WTC11 (cell line): ENCODE results near the gene NAALADL2. TPM values are rescaled to one million over a fixed set of nuclear protein-coding genes. Genes with fewer than 3 reads are reported as not detected.

ENCODE experiments used
- ATAC-seq: fragments of 200-7000 bp; cut with Tn5 transposase; 2 replicates; pipeline ENCODE4 v1.10.0; 2021; ENCODE audit warnings: mild to moderate bottlenecking, moderate library complexity
- CTCF ChIA-PET: fragments of 300-600 bp; sonication (Branson Sonifier 250); formaldehyde crosslinking; loops from one replicate; lab custom pipeline; 2021; ENCODE audit warnings: antibody characterized with exemption; lab: Charles Lee
- POLR2A ChIA-PET: fragments of 350-600 bp; sonication (Branson Sonifier 250); formaldehyde crosslinking; loops from one replicate; lab custom pipeline; 2021; ENCODE audit warnings: antibody characterized with exemption; lab: Charles Lee
- DNase-seq: peaks from one replicate; pipeline ENCODE4 v3.0.0; 2021; ENCODE audit warnings: low spot score
- H3K27ac Mint-ChIP-seq: 2 replicates; pipeline ENCODE4 v1.8.0; 2021; ENCODE audit warnings: mixed read lengths
- H3K27me3 Mint-ChIP-seq: 2 replicates; pipeline ENCODE4 v1.8.0; 2021; ENCODE audit warnings: low read depth, mild to moderate bottlenecking, moderate library complexity, mixed read lengths
- H3K36me3 Mint-ChIP-seq: 2 replicates; pipeline ENCODE4 v1.8.0; 2021; ENCODE audit warnings: mixed read lengths
- H3K4me1 Mint-ChIP-seq: 2 replicates; pipeline ENCODE4 v1.8.0; 2022; ENCODE audit warnings: mixed read lengths
- H3K4me3 Mint-ChIP-seq: 2 replicates; pipeline ENCODE4 v1.8.0; 2021; ENCODE audit warnings: mild to moderate bottlenecking, moderate library complexity, mixed read lengths
- H3K9me3 Mint-ChIP-seq: 2 replicates; pipeline ENCODE4 v1.8.0; 2021; ENCODE audit warnings: mixed read lengths
- CREB1 ChIP-seq: sonication (generic); formaldehyde crosslinking; IDR thresholded peaks from 2 replicates; pipeline ENCODE4 v1.8.0; 2023; ENCODE audit warnings: mild to moderate bottlenecking, missing genetic modification reagents
- ETV6 ChIP-seq: sonication (generic); formaldehyde crosslinking; IDR thresholded peaks from 2 replicates; pipeline ENCODE4 v1.8.1; 2022; ENCODE audit warnings: mild to moderate bottlenecking, missing genetic modification reagents
- NFE2L1 ChIP-seq: sonication (generic); formaldehyde crosslinking; IDR thresholded peaks from 2 replicates; pipeline ENCODE4 v1.8.1; 2023; ENCODE audit warnings: missing genetic modification reagents
- RELA ChIP-seq: sonication (generic); formaldehyde crosslinking; IDR thresholded peaks from 2 replicates; pipeline ENCODE4 v1.8.1; 2022; ENCODE audit warnings: missing genetic modification reagents, mild to moderate bottlenecking, borderline replicate concordance
- TP53 ChIP-seq: sonication (generic); formaldehyde crosslinking; IDR thresholded peaks from 2 replicates; pipeline ENCODE4 v1.8.1; 2023; ENCODE audit warnings: mild to moderate bottlenecking, missing genetic modification reagents
- USF2 ChIP-seq: sonication (generic); formaldehyde crosslinking; IDR thresholded peaks from 2 replicates; pipeline ENCODE4 v1.8.1; 2023; ENCODE audit warnings: mild to moderate bottlenecking, missing genetic modification reagents, moderate library complexity
- ZNF532 ChIP-seq: fragments of 250-450 bp; sonication (Bioruptor Pico); IDR thresholded peaks from 2 replicates; pipeline ENCODE4 v1.9.0; 2021; ENCODE audit warnings: mild to moderate bottlenecking, borderline replicate concordance
- total RNA-seq: library from RNA; stranded (reverse); gene quantifications from 3 replicates; pipeline ENCODE4 v1.2.3, GENCODE V29; 2021
- TF ChIP-seq, protein P1 (sequence below): fragments of 250-450 bp; sonication (Bioruptor Pico); IDR thresholded peaks from 2 replicates; pipeline ENCODE4 v1.9.0; 2021; ENCODE audit warnings: moderate library complexity, mild to moderate bottlenecking, inconsistent platforms, borderline replicate concordance
- TF ChIP-seq, protein P2 (sequence below): fragments of 250-450 bp; sonication (Bioruptor Pico); conservative IDR thresholded peaks from 2 replicates; pipeline ENCODE4 v1.9.0; 2021; ENCODE audit warnings: mild to moderate bottlenecking
- TF ChIP-seq, protein P3 (sequence below): fragments of 250-450 bp; sonication (Bioruptor Pico); IDR thresholded peaks from 2 replicates; pipeline ENCODE4 v1.8.0; 2021; ENCODE audit warnings: mild to moderate bottlenecking
- TF ChIP-seq, protein P4 (sequence below): sonication (generic); formaldehyde crosslinking; IDR thresholded peaks from 2 replicates; pipeline ENCODE4 v1.8.0; 2022; ENCODE audit warnings: mild to moderate bottlenecking, missing genetic modification reagents
- TF ChIP-seq, protein P5 (sequence below): sonication (generic); formaldehyde crosslinking; IDR thresholded peaks from 2 replicates; pipeline ENCODE4 v1.8.0; 2023; ENCODE audit warnings: missing genetic modification reagents

Gene NAALADL2
- total RNA-seq, 1 experiment from 2014 or later: 1.2 TPM

GRCh38 chr3:175311946-175312345 is 452.8 kb downstream of the NAALADL2 start (continued):
- TF ChIP-seq, protein P1, sequence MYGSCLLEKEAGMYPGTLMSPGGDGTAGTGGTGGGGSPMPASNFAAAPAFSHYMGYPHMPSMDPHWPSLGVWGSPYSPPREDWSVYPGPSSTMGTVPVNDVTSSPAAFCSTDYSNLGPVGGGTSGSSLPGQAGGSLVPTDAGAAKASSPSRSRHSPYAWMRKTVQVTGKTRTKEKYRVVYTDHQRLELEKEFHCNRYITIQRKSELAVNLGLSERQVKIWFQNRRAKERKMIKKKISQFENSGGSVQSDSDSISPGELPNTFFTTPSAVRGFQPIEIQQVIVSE (CRISPR knock-in tag): no peak
- TF ChIP-seq, protein P2, sequence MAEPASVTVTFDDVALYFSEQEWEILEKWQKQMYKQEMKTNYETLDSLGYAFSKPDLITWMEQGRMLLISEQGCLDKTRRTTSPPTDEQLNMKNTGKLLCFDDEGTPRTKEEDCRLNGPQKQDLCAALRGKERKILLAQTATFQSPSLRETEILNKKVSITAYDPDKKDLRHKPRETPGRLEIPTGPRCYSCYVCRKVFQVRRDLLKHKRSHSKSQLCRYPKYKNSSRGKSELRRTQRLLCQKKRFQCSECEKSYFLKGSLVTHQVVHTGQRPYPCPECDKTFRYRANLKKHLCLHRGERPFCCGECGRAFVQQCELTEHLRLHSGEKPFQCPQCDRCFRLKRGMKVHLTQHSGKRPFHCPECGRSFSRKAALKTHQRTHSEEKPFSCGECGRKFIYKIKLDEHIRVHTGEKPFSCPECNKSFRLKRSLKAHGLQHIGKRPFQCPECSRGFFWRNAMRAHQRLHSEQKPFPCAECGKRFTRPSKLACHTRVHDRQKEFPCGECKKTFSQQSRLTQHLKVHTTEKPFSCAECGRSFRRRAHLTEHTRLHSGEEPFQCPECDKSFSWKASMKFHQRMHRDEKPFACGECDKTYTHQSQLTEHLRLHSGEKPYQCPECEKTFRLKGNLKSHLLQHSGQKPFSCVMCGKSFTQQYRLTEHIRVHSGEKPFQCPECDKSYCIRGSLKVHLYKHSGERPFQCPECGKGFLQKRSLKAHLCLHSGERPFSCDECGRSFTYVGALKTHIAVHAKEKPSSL (CRISPR knock-in tag): no peak
- TF ChIP-seq, protein P3, sequence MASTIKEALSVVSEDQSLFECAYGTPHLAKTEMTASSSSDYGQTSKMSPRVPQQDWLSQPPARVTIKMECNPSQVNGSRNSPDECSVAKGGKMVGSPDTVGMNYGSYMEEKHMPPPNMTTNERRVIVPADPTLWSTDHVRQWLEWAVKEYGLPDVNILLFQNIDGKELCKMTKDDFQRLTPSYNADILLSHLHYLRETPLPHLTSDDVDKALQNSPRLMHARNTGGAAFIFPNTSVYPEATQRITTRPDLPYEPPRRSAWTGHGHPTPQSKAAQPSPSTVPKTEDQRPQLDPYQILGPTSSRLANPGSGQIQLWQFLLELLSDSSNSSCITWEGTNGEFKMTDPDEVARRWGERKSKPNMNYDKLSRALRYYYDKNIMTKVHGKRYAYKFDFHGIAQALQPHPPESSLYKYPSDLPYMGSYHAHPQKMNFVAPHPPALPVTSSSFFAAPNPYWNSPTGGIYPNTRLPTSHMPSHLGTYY (CRISPR knock-in tag): no peak
- no peak for TF ChIP-seq TP53
- no peak for TF ChIP-seq ZNF532 (CRISPR knock-in tag)
- no peak for TF ChIP-seq CREB1 (CRISPR knock-in tag)
- TF ChIP-seq, protein P4, sequence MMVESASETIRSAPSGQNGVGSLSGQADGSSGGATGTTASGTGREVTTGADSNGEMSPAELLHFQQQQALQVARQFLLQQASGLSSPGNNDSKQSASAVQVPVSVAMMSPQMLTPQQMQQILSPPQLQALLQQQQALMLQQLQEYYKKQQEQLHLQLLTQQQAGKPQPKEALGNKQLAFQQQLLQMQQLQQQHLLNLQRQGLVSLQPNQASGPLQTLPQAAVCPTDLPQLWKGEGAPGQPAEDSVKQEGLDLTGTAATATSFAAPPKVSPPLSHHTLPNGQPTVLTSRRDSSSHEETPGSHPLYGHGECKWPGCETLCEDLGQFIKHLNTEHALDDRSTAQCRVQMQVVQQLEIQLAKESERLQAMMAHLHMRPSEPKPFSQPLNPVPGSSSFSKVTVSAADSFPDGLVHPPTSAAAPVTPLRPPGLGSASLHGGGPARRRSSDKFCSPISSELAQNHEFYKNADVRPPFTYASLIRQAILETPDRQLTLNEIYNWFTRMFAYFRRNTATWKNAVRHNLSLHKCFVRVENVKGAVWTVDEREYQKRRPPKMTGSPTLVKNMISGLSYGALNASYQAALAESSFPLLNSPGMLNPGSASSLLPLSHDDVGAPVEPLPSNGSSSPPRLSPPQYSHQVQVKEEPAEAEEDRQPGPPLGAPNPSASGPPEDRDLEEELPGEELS (CRISPR knock-in tag): no peak

- ATAC-seq (no peak), DNase-seq (no peak)
- Mint-ChIP-seq H3K36me3 (no peaks in the 10 kb centered on the region), H3K27ac (no peak overlapping the region), H3K27me3 (no peaks in the 10 kb centered on the region), H3K4me1 (no peaks in the 10 kb centered on the region), H3K9me3 (peaks cover 3% of the 10 kb centered on the region; the same call in 1 of the 2 replicates), H3K4me3 (no peak overlapping the region)
- POLR2A ChIA-PET: no interaction called here
- CTCF ChIA-PET: no interaction called here
- no peak for TF ChIP-seq ETV6 (CRISPR knock-in tag)
Observed at GRCh38 chr3:175312791-175313190, 453.7 kb downstream of the NAALADL2 start.

- POLR2A ChIA-PET: no interaction called here
- H3K4me1 Mint-ChIP-seq: no peaks in the 10 kb centered on the region
- H3K27me3 Mint-ChIP-seq: no peaks in the 10 kb centered on the region
- no peak overlapping the region for H3K27ac Mint-ChIP-seq
- ATAC-seq: no peak
- H3K9me3 Mint-ChIP-seq: peaks cover 3% of the 10 kb centered on the region; the same call in 1 of the 2 replicates
- no peak overlapping the region for H3K4me3 Mint-ChIP-seq
- DNase-seq: no peak
- CTCF ChIA-PET: no interaction called here
- no peak for TF ChIP-seq NFE2L1 (CRISPR knock-in tag)
- H3K36me3 Mint-ChIP-seq: no peaks in the 10 kb centered on the region
Observed at GRCh38 chr3:175316799-175317198, 457.7 kb downstream of the NAALADL2 start.

DNA sequence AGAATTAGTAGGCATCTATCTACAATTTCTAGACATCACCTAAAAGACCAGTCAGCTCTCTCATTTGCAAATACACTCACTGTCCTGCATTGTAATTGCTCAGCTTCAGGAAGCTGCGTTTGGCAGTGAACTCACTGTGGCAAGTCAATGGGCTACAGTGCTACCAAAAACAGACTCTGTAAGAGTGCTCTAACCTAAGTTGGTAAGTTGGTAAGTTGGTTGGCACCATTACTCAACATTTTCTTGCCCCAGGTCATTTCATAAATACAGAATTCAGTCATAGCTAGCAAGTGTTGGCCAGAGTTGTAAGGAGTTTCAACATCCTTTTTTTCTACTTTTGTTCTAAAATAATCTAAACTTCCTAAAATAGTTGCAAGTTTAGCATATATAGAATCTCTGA is 466.3 kb downstream of the NAALADL2 start:
- no peaks in the 10 kb centered on the region for H3K9me3 Mint-ChIP-seq
- no peak overlapping the region for H3K4me3 Mint-ChIP-seq
- H3K27ac Mint-ChIP-seq: no peak overlapping the region
- DNase-seq (no peak), ATAC-seq (no peak)
- CTCF ChIA-PET: no interaction called here
- POLR2A ChIA-PET: no interaction called here
- no peaks in the 10 kb centered on the region for H3K27me3 Mint-ChIP-seq
- no peaks in the 10 kb centered on the region for H3K36me3 Mint-ChIP-seq
- H3K4me1 Mint-ChIP-seq: no peaks in the 10 kb centered on the region
- TF ChIP-seq RELA (CRISPR knock-in tag) (no peak), USF2 (CRISPR knock-in tag) (no peak)
- TF ChIP-seq, protein P3 (CRISPR knock-in tag): no peak
- TF ChIP-seq, protein P5, sequence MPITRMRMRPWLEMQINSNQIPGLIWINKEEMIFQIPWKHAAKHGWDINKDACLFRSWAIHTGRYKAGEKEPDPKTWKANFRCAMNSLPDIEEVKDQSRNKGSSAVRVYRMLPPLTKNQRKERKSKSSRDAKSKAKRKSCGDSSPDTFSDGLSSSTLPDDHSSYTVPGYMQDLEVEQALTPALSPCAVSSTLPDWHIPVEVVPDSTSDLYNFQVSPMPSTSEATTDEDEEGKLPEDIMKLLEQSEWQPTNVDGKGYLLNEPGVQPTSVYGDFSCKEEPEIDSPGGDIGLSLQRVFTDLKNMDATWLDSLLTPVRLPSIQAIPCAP (CRISPR knock-in tag): no peak
